ENCODE results near the gene KREMEN2.

DNA sequence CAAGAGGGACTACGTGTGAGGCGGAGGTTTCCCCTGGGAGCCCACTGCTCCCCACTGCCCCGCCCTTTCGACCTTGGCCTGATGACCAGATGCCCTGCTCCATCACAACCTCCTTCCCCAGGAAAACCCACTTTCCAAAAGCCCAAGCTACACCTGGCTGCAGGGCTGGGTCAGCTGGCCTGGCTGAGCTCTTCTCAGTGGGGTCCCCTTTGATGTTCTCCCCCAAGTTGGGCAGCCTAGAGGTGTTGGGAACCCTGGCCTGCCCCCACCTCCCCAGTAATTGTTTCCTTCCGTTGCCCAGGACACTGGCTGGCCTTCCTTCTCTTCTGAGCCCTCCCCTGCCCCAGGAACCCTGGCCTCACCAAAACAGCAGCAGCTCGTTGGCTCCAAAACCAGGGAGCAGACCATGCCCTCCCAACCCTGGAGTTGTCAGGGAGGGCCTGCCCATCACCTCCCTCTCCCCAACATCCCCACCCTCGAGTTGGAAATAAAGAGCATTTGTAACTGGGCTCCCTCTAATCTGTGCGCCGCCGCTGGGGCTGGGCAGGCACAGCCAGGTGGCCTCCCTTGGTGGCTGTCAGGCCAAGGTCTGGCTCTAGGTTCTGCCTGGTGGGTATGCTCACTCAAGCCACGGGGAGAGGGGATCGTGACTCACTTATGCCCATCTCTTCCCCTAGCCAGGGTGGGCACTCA is 50.1 kb downstream of the KREMEN2 start:
- TF ChIP-seq, protein P1, sequence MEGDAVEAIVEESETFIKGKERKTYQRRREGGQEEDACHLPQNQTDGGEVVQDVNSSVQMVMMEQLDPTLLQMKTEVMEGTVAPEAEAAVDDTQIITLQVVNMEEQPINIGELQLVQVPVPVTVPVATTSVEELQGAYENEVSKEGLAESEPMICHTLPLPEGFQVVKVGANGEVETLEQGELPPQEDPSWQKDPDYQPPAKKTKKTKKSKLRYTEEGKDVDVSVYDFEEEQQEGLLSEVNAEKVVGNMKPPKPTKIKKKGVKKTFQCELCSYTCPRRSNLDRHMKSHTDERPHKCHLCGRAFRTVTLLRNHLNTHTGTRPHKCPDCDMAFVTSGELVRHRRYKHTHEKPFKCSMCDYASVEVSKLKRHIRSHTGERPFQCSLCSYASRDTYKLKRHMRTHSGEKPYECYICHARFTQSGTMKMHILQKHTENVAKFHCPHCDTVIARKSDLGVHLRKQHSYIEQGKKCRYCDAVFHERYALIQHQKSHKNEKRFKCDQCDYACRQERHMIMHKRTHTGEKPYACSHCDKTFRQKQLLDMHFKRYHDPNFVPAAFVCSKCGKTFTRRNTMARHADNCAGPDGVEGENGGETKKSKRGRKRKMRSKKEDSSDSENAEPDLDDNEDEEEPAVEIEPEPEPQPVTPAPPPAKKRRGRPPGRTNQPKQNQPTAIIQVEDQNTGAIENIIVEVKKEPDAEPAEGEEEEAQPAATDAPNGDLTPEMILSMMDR (IDR thresholded peaks at IDR 0.05; ENCODE audit: extremely low read depth in 1 of 2, insufficient read depth in 1 of 2, low read depth in 1 of 2, low read length in 2 of 2) = no peak
- TF ChIP-seq EZH2 (IDR thresholded peaks at IDR 0.05; ENCODE audit: borderline replicate concordance, low read depth, low read length, severe bottlenecking) = no peak
- TF ChIP-seq POLR2A (IDR thresholded peaks at IDR 0.05; ENCODE audit: low read depth, low read length) = no peak
- TF ChIP-seq POLR2AphosphoS5 (IDR thresholded peaks at IDR 0.05; ENCODE audit: insufficient read depth, low read depth, low read length) = no peak
- no peak for TF ChIP-seq MYC (IDR thresholded peaks at IDR 0.05; ENCODE audit: low read depth, low read length)
- TF ChIP-seq, protein P2, sequence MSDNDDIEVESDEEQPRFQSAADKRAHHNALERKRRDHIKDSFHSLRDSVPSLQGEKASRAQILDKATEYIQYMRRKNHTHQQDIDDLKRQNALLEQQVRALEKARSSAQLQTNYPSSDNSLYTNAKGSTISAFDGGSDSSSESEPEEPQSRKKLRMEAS (IDR thresholded peaks at IDR 0.05; ENCODE audit: insufficient read depth, insufficient read length) = no peak

Data from endothelial cell of umbilical vein (primary cell).